GM15510 (cell line): ENCODE results near the gene FAM180A.

Experiments used
- POLR2A ChIP-seq: IDR thresholded peaks from 3 replicates; pipeline ENCODE4 v1.6.1; 2011; ENCODE audit warnings: borderline replicate concordance; ENCODE audit not compliant: insufficient read length; ENCODE audit errors: extremely low read depth

The FAM180A gene

GRCh38 chr7:135777626-135778398 is 29.2 kb upstream of the FAM180A start:
- TF ChIP-seq POLR2A: no peak

- TF ChIP-seq POLR2A: no peak
Observed at GRCh38 chr7:135775230-135775629, 26.6 kb upstream of the FAM180A start.

- TF ChIP-seq POLR2A: no peak
Observed at GRCh38 chr7:135774284-135774683, 25.7 kb upstream of the FAM180A start.

GRCh38 chr7:135773464-135773863 is 24.9 kb upstream of the FAM180A start:
- TF ChIP-seq POLR2A: no peak

GRCh38 chr7:135772639-135773222 is 24.1 kb upstream of the FAM180A start:
- no peak for TF ChIP-seq POLR2A

GRCh38 chr7:135771961-135772638 is 23.5 kb upstream of the FAM180A start:
- TF ChIP-seq POLR2A: no peak

GRCh38 chr7:135771051-135771450 is 22.4 kb upstream of the FAM180A start:
- TF ChIP-seq POLR2A: no peak

- no peak for TF ChIP-seq POLR2A
Observed at GRCh38 chr7:135770139-135770710, 21.6 kb upstream of the FAM180A start.

GRCh38 chr7:135769005-135769802 is 20.6 kb upstream of the FAM180A start:
- no peak for TF ChIP-seq POLR2A

GRCh38 chr7:135768467-135768866 is 19.9 kb upstream of the FAM180A start:
- TF ChIP-seq POLR2A: no peak

- TF ChIP-seq POLR2A: no peak
Observed at GRCh38 chr7:135768064-135768463, 19.5 kb upstream of the FAM180A start.

GRCh38 chr7:135763261-135763660 is 14.6 kb upstream of the FAM180A start:
- no peak for TF ChIP-seq POLR2A

- TF ChIP-seq POLR2A: no peak
Observed at GRCh38 chr7:135761751-135762488, 13.3 kb upstream of the FAM180A start.

- no peak for TF ChIP-seq POLR2A
Observed at GRCh38 chr7:135759532-135759931, 10.9 kb upstream of the FAM180A start.
